GM19351 (cell line): ENCODE results near the gene CAVIN3.

Source experiments
- ATAC-seq: cut with Tn5 transposase; IDR thresholded peaks from one replicate; pipeline ENCODE4 v1.9.1; 2021; ENCODE audit warnings: mild to moderate bottlenecking, moderate library complexity; ENCODE audit not compliant: unreplicated experiment

The CAVIN3 gene

GRCh38 chr11:6320411-6321155, at the start of gene CAVIN3:
CAVIN3 (minus strand) TSS chr11:6320501; CDS start chr11:6320476, 25 bp downstream.
- ATAC-seq: peak; percentile 40

GRCh38 chr11:6365659-6366058, 45.4 kb upstream of the CAVIN3 start:
- ATAC-seq: no peak

GRCh38 chr11:6362873-6363678, 42.8 kb upstream of the CAVIN3 start:
- peak; percentile 99 for ATAC-seq

GRCh38 chr11:6362185-6362872, 42.0 kb upstream of the CAVIN3 start:
- ATAC-seq: no peak

DNA sequence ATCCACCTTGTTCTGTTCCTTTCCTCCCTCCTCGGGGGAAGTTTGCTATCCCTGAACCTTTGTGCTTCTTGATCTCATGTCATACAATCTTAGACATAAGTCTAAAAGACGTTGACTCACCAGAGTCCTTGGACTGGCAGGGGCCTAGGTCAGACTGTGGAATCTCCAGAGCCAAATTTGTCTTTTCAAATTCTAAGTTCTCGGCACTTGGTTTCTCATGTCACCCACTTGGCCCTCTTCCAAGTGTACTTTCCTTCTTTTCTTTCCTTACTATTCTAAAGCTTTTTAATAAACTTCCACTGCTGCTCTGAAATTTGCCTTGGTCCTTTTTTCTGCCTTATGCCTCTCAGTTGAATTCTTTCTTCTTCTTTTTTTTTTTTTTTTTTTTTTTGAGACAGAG, 39.9 kb upstream of the CAVIN3 start:
- no peak for ATAC-seq

DNA sequence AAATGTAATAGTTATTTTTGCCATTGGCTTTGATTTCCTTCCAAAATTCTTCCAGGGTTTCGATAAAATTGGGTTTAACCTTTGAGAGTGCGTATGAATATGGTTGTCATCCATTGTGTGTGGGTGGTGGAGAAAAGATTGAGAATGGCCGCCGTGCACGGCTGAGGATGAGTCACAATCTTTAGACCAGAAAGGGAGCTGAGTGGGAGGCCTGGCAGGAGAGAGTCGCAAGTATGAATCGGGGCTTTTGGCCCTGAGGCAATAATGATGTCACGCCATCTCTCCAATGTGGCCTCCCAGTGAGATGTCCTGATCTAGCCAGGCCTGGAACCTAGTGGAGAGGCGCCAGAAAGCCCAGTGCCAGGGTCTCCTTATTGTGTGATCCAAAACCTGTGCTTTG, 36.9 kb upstream of the CAVIN3 start:
- peak; percentile 58 for ATAC-seq

DNA sequence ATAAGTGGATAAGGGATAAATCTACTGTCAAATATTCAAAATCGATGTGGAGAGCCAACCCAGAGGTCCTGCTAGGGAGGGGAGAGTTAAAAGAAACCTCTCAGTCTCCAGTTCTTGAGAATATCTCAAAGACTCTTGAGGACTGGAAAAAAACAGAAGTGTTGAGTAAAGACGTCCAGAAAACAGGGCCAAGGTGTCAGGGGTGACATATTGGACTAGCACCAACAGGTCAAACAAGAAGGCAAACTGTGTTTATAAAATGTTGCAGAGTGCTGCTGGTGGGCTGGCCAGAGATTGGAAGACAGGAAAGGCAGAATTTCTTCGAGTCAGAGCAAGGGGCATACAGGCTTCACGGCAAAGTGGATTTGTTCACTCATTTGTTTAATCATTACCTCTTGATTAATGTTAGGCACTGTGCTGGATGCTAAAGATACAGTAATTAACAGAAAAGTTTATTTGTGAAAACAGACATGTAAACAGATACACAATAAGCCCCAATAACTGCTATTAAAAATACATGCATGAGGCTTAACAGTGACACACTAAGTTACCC, 36.3 kb upstream of the CAVIN3 start:
- no peak for ATAC-seq

- ATAC-seq: no peak
These were observed 34.6 kb upstream of the CAVIN3 start for GRCh38 chr11:6354651-6355485.

DNA sequence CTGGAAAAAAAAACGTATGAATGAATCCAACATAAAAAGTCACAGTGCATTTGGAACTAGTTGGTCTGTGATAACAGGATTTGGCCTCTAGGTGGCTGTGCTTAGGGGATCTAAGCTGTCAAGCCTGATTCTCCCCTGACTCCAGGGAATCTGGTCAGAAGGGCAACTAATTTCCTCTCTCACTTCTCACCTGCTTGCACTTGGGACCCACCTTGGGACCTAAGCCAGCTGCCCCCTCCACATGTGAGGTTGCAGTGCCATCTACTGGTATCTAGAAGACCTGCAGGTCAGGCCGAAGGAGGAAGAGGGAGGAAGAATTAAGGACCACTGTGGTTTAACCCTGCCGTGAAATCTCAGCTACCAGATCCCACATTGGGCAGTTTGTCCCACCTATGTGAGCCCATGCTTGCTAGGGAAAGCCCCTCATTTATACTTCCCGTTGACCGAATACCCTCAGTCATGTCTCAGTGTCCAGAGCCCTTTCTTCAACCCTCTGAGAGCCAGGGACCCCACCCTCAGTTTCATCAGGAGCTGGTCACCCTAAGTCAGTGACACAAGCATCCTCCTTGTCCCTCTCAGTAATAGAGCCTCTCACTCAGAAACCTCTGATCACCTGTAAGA, 33.2 kb upstream of the CAVIN3 start:
- ATAC-seq: peak; percentile 74

GRCh38 chr11:6351782-6352382, 31.6 kb upstream of the CAVIN3 start:
- peak; percentile 52 for ATAC-seq

DNA sequence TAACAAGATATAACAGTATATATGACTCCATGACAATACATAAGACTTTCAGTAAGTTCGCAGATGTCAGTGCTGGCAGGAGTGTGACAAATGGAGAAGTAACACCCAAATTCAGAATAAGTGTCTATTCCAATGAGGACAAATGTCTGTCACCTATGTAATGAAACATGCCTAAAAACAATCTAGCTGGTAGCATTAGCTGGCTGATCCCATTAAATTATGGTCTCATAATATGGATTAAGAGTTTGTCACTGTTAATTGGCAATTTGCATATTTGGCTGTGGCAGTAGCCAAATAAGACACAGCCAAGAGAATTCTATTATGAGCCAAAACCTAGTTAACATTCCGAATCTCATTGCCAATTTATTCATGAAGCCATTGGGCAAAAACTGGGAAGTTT, 30.2 kb upstream of the CAVIN3 start:
- ATAC-seq: no peak

GRCh38 chr11:6350043-6350442, 29.7 kb upstream of the CAVIN3 start:
- no peak for ATAC-seq

GRCh38 chr11:6345366-6345765, 25.1 kb upstream of the CAVIN3 start:
- ATAC-seq: no peak

- ATAC-seq: no peak
These were observed 16.0 kb upstream of the CAVIN3 start for GRCh38 chr11:6336293-6336692.

DNA sequence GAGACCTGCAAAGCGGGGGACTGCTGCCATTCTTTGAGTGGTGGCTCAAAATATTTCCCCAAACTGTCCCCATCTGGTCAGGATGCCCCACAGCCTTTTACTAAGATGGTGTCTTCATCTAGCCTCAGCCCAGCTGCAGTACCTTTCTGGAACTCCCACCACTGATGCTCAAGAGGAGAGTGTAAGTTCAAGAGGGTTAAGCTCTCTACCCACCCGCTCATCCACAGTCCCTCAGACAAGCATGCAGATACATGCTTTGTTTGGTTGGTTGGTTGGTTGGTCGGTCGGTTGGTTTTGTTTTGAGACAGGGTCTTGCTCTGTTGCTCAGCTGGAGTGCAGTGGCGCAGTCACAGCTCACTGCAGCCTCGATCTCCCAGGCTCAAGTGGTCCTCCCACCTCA, 14.5 kb upstream of the CAVIN3 start:
- ATAC-seq: no peak

- no peak for ATAC-seq
These were observed 12.8 kb upstream of the CAVIN3 start for GRCh38 chr11:6333095-6333494.

GRCh38 chr11:6332066-6332465, 11.8 kb upstream of the CAVIN3 start:
- no peak for ATAC-seq

- no peak for ATAC-seq
These were observed 8.0 kb upstream of the CAVIN3 start for GRCh38 chr11:6328321-6328720.

DNA sequence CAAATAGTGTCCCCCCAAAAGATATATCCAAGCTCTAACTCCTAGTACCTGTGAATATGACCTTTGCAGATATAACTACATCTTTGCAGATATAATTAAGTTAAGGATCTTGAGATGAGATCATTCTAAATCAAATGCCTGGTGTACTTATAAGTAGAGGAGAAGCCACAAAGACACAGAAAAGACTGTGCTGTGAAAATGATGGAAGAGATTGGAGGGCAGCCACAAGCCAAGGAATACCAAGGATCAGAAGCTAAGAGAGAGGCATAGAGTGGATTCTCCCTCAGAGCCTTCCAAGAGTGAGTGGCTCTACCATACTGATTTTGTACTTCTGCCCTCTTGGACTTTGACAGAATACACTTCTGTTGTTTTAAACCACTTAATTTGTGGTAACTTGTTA, 7.5 kb upstream of the CAVIN3 start:
- ATAC-seq: no peak

GRCh38 chr11:6326985-6327384, 6.7 kb upstream of the CAVIN3 start:
- ATAC-seq: no peak
